ENCODE measurements around the gene RAB4A.

GRCh38 chr1:229339086-229339485 is 68.2 kb downstream of the RAB4A start:
- no peak for TF ChIP-seq EZH2 (IDR thresholded peaks at IDR 0.05; ENCODE audit: low read length, missing control alignments)
- TF ChIP-seq CTCF (conservative IDR thresholded peaks at IDR 0.05 in 1 of 2, IDR thresholded peaks at IDR 0.05 in 1 of 2; ENCODE audit: low read depth in 1 of 2, low read length in 2 of 2), result no peak

All from fibroblast of lung (primary cell).